Lower lobe of right lung (tissue), 2 donors: ENCODE results near the gene TENM4. TPM values are rescaled to one million over a fixed set of nuclear protein-coding genes. Genes with fewer than 3 reads are reported as not detected.

Experiments used
- ATAC-seq, 2 donors: fragments of 200-7000 bp; cut with Tn5 transposase; one replicate each; pipeline ENCODE4 v1.9.1; 2020 to 2022; ENCODE audit warnings: mild to moderate bottlenecking in 2 of 2, moderate library complexity in 2 of 2
- DNase-seq: peaks from one replicate; pipeline ENCODE4 v3.0.0-alpha.2; 2020
- H3K27ac ChIP-seq: fragments of 200-600 bp; one replicate; pipeline ENCODE4 v1.8.0; 2022
- H3K27me3 ChIP-seq: fragments of 200-600 bp; one replicate; pipeline ENCODE4 v1.8.0; 2022; ENCODE audit warnings: low read depth
- H3K36me3 ChIP-seq: fragments of 200-600 bp; one replicate; pipeline ENCODE4 v1.8.0; 2022; ENCODE audit warnings: mild to moderate bottlenecking
- H3K4me1 ChIP-seq: fragments of 200-600 bp; one replicate; pipeline ENCODE4 v1.8.0; 2022
- H3K4me3 ChIP-seq: fragments of 200-600 bp; one replicate; pipeline ENCODE4 v1.8.0; 2022; ENCODE audit warnings: mild to moderate bottlenecking
- H3K9me3 ChIP-seq: fragments of 200-600 bp; one replicate; pipeline ENCODE4 v1.8.0; 2022
- intact Hi-C: fragments of 100-400 bp; cut with DNase I; formaldehyde crosslinking; loops from one replicate; pipeline ENCODE4 v1.11.0; 2022
- total RNA-seq: library from RNA; stranded (reverse); fragmentation: NEBNext Ultra II Directional; extraction: Animal tissue kit (Norgen Biotek cat#: 25700); gene quantifications from one replicate; pipeline ENCODE4 v1.2.1, GENCODE V29; 2021
- TF ChIP-seq, protein P1 (sequence below): fragments of 200-600 bp; IDR thresholded peaks from one replicate; pipeline ENCODE4 v1.8.0; 2022; ENCODE audit warnings: antibody characterized with exemption, mild to moderate bottlenecking
- donor health status: DM: no; HTN: yes; CAD: no; lungs with severe emphysema.

Gene TENM4
- total RNA-seq, 1 donor from 2014 or later = 1.1 TPM

DNA sequence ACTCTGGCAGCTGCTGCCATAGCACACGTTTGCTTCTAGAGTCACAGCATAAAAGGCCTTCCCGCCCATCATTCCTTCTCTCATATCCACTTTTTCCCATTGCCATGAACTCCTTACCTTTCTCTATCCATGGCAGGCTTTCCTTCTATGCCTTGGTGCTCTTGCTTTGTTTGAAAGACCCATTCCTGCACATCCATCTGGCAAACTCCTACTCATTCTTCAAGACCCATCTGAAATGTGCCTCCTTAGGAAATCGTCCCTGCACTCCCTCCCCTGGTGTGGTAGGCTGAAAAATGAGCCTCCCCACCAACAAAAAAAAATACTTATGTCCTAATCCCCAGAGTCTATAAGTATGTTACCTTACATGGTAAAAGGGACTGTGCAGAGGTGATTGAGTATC is 100.3 kb downstream of the TENM4 start:
- Histone ChIP-seq H3K27me3 (peaks cover 5% of the 10 kb centered on the region), H3K9me3 (no peaks in the 10 kb centered on the region), H3K4me3 (no peak overlapping the region), H3K36me3 (no peaks in the 10 kb centered on the region), H3K27ac (no peak overlapping the region), H3K4me1 (no peaks in the 10 kb centered on the region)
- intact Hi-C loops = no loop called here
- ATAC-seq = no peak
- TF ChIP-seq, protein P1, sequence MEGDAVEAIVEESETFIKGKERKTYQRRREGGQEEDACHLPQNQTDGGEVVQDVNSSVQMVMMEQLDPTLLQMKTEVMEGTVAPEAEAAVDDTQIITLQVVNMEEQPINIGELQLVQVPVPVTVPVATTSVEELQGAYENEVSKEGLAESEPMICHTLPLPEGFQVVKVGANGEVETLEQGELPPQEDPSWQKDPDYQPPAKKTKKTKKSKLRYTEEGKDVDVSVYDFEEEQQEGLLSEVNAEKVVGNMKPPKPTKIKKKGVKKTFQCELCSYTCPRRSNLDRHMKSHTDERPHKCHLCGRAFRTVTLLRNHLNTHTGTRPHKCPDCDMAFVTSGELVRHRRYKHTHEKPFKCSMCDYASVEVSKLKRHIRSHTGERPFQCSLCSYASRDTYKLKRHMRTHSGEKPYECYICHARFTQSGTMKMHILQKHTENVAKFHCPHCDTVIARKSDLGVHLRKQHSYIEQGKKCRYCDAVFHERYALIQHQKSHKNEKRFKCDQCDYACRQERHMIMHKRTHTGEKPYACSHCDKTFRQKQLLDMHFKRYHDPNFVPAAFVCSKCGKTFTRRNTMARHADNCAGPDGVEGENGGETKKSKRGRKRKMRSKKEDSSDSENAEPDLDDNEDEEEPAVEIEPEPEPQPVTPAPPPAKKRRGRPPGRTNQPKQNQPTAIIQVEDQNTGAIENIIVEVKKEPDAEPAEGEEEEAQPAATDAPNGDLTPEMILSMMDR = no peak
- DNase-seq = no peak

DNA sequence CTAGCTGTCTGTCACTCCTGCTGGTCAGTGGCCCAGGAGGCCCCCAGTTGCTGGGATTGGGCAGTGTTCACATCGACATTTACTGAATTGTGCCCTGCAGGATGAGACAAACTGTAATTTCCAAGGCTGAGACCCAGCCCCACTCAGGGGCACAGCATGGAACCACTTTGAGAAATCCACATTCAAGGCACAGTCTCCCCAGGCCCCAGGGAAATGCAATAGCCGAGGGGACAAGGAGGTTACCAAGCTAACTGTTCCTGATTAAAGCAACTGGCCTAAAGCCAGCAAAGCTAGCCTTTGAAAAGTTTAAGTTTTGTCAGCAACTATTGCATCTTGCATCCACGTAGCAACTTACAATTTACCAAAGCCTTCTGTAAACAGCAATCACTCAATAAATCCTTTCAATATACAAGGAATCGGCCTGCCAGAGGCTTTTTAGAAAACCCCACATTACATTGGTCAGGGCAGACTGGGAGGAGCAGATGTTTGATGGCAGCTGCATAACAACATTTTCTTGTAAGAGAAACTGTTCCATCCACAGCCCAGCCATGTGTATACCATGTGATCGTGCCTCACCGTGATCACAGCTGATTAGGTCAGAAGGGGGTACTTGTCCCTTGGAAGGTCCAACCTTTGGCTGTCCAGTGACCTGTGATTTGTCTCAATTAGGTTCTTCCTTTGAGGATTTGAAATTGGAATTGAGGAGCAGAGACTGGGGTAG is 103.9 kb downstream of the TENM4 start:
- Histone ChIP-seq H3K27ac (no peak overlapping the region), H3K36me3 (no peaks in the 10 kb centered on the region), H3K4me1 (no peaks in the 10 kb centered on the region), H3K27me3 (peaks cover 5% of the 10 kb centered on the region), H3K9me3 (no peaks in the 10 kb centered on the region), H3K4me3 (no peak overlapping the region)
- TF ChIP-seq, protein P1 = no peak
- ATAC-seq (no peak), DNase-seq (no peak)
- intact Hi-C loops = no loop called here

DNA sequence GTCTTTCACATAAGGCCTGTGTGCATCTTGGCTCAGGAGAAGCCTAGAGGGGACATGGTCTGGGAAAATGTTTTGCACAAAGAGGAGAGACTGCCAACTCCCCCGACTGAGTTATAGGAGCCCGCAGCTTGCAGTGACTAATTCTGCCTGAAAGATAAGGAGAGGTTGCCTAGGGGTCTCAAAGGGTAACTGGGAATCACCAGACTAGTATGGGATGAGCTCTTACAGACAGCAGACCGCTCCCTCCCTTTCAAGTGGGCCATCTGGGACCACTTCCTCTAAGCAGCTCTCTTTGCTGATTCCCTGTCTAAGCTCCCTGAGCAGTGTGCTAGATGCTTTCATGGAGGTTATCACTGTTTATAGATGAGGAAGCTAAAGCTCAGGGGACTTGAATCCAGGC is 105.1 kb downstream of the TENM4 start:
- Histone ChIP-seq H3K9me3 (no peaks in the 10 kb centered on the region), H3K27ac (no peak overlapping the region), H3K4me1 (no peaks in the 10 kb centered on the region), H3K4me3 (no peak overlapping the region), H3K27me3 (peaks cover 5% of the 10 kb centered on the region), H3K36me3 (no peaks in the 10 kb centered on the region)
- DNase-seq = no peak
- ATAC-seq = no peak
- TF ChIP-seq, protein P1 = no peak
- intact Hi-C loops = no loop called here

DNA sequence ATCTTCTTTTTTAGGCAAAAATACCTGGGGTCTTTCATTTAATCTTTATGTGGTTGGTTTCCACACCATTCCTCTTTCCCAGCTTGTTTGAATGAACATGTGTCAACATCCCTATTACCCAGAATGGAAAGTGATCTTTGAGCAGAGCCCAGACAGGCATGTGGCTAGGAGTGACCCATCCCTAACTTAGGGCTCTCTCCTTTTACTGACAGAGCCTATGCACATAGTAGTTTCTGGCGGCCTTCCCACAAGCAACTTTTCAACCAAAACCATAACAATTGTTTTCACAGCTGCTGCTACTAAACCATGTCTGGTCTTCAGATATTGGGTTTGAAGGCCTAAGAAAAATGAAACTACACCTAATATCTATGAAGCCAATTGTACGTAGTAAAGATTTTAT is 107.5 kb downstream of the TENM4 start:
- no peak for DNase-seq
- H3K4me3 ChIP-seq = no peak overlapping the region
- intact Hi-C loops = no loop called here
- no peak overlapping the region for H3K27ac ChIP-seq
- no peaks in the 10 kb centered on the region for H3K4me1 ChIP-seq
- no peak for ATAC-seq
- H3K27me3 ChIP-seq = peaks cover 5% of the 10 kb centered on the region
- no peaks in the 10 kb centered on the region for H3K36me3 ChIP-seq
- H3K9me3 ChIP-seq = no peaks in the 10 kb centered on the region
- TF ChIP-seq, protein P1 = no peak

DNA sequence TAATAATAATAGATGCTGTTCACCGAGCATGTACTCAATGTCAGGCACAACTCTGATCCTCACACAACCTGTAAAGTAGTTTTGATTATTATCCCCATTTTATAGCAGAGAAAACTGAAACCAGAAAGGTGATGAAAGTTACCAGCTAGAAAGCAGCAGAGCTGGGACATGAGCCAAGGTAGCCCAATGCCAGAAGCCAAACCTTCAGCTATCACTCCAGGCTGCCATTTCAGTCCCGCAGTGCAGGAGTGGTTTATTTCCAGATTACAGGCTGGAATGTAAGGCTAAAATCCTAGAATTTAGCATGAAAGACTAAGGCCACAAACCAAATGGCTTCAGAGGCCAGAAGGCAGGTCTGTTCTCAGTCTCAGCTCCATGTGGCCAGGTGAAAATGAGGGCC is 108.8 kb downstream of the TENM4 start:
- no peak overlapping the region for H3K27ac ChIP-seq
- DNase-seq (no peak), ATAC-seq (no peak)
- no peaks in the 10 kb centered on the region for H3K9me3 ChIP-seq
- no peaks in the 10 kb centered on the region for H3K4me1 ChIP-seq
- H3K36me3 ChIP-seq = no peaks in the 10 kb centered on the region
- H3K4me3 ChIP-seq = no peak overlapping the region
- H3K27me3 ChIP-seq = peaks cover 5% of the 10 kb centered on the region
- TF ChIP-seq, protein P1 = no peak
- intact Hi-C loops = no loop called here
